Type B pancreatic cell (in vitro differentiated cells): Measurements from ENCODE around the gene PRR15. TPM values are rescaled to one million over a fixed set of nuclear protein-coding genes. Genes with fewer than 3 reads are reported as not detected.

Experiments
- DNase-seq: peaks from one replicate; pipeline ENCODE4 v3.0.0; 2021; ENCODE audit warnings: mixed read lengths; ENCODE audit not compliant: unreplicated experiment; ENCODE audit errors: extremely low spot score
- H3K27ac Mint-ChIP-seq: 2 replicates; pipeline ENCODE4 v1.8.0; 2021; ENCODE audit warnings: mild to moderate bottlenecking, mixed read lengths
- H3K27me3 Mint-ChIP-seq: 2 replicates; pipeline ENCODE4 v1.8.0; 2021; ENCODE audit warnings: mixed read lengths
- H3K36me3 Mint-ChIP-seq: 2 replicates; pipeline ENCODE4 v1.8.0; 2021; ENCODE audit warnings: mixed read lengths
- H3K4me1 Mint-ChIP-seq: one replicate; pipeline ENCODE4 v1.8.0; 2021; ENCODE audit warnings: mixed read lengths; ENCODE audit not compliant: unreplicated experiment
- H3K4me3 Mint-ChIP-seq: 2 replicates; pipeline ENCODE4 v1.8.0; 2021; ENCODE audit warnings: mild to moderate bottlenecking, mixed read lengths
- H3K9me3 Mint-ChIP-seq: 2 replicates; pipeline ENCODE4 v1.8.0; 2021; ENCODE audit warnings: mixed read lengths
- total RNA-seq: library from RNA; stranded (reverse); gene quantifications from 2 replicates; pipeline ENCODE4 v1.2.1, GENCODE V29; 2021; ENCODE audit warnings: low replicate concordance
- TF ChIP-seq, protein P1 (sequence below): fragments of 200-600 bp; sonication (generic); conservative IDR thresholded peaks from 2 replicates; pipeline ENCODE4 v1.5.0; 2021; ENCODE audit warnings: antibody characterized with exemption, mild to moderate bottlenecking

The PRR15 gene
- total RNA-seq, 1 donor from 2014 or later, result 10.8 TPM

DNA sequence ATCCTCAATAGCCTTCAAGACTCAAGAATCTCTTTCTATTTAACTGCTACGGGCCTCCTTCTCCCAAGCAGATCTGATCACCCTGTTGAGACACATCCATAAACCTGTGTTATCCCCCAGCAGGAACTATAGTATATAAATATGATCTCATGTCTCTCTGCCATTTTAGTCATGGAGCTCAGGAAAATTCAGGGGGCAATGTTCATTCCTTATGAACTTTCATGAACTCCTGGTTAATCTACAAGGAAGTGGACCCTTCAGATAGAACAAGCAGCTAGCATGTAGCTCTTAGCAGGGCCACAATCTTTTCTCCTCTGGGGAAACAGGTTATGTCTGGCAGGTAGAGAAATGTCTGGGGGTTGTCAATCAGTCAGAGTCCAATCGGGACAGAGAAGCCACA lies 8.9 kb downstream of the PRR15 start:
- Mint-ChIP-seq H3K27ac (no peak overlapping the region), H3K4me3 (no peak overlapping the region), H3K36me3 (no peaks in the 10 kb centered on the region), H3K9me3 (no peaks in the 10 kb centered on the region), H3K4me1 (peaks cover 3% of the 10 kb centered on the region), H3K27me3 (peaks cover 11% of the 10 kb centered on the region)
- TF ChIP-seq, protein P1, sequence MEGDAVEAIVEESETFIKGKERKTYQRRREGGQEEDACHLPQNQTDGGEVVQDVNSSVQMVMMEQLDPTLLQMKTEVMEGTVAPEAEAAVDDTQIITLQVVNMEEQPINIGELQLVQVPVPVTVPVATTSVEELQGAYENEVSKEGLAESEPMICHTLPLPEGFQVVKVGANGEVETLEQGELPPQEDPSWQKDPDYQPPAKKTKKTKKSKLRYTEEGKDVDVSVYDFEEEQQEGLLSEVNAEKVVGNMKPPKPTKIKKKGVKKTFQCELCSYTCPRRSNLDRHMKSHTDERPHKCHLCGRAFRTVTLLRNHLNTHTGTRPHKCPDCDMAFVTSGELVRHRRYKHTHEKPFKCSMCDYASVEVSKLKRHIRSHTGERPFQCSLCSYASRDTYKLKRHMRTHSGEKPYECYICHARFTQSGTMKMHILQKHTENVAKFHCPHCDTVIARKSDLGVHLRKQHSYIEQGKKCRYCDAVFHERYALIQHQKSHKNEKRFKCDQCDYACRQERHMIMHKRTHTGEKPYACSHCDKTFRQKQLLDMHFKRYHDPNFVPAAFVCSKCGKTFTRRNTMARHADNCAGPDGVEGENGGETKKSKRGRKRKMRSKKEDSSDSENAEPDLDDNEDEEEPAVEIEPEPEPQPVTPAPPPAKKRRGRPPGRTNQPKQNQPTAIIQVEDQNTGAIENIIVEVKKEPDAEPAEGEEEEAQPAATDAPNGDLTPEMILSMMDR, result no peak
- no peak for DNase-seq

DNA sequence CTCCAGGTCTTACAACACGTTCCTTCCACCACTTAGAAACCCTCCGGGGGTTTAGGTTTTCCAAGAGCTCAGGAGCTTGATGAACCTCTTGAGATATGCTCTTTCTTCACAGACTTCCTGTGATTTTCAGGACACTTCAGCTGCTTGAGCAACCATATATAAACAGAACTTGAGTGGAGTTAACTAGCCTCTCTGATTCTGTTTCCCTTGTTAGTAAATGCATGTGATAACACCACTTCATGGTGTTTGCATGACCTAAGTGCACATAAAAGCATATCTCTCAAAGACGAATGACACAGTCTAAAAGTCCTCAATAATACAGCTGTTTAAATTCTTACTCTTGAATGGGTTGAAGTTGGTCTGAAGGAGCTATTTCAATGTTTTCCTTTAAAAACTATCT lies 9.9 kb downstream of the PRR15 start:
- Mint-ChIP-seq H3K4me1 (peaks cover 3% of the 10 kb centered on the region), H3K27me3 (peaks cover 9% of the 10 kb centered on the region), H3K27ac (no peak overlapping the region), H3K36me3 (no peaks in the 10 kb centered on the region), H3K4me3 (no peak overlapping the region), H3K9me3 (peaks cover 5% of the 10 kb centered on the region)
- DNase-seq, result no peak
- TF ChIP-seq, protein P1, result no peak

DNA sequence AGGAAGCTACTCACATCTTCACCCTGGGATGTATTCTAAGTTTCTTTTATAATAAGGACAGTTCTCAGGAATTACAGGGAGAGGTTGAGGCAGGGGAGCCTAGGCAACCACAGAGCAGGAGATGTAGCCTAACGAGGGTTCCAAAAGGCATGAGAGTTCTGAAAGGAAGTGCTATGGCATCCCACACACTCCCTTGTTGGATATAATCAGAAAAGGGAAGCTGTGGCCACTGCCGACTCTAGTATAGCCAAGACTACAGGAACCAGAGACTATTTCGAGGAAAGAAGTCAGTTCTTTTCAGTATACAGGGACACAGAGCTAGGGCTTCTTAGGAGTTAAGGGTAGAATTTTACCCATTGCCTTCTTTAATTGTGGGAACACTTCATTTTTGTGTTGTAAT lies 11.0 kb downstream of the PRR15 start:
- peaks cover 6% of the 10 kb centered on the region for H3K27me3 Mint-ChIP-seq
- DNase-seq, result no peak
- H3K4me1 Mint-ChIP-seq, result no peaks in the 10 kb centered on the region
- no peaks in the 10 kb centered on the region for H3K36me3 Mint-ChIP-seq
- peaks cover 9% of the 10 kb centered on the region for H3K9me3 Mint-ChIP-seq
- TF ChIP-seq, protein P1, result no peak
- H3K4me3 Mint-ChIP-seq, result no peak overlapping the region
- H3K27ac Mint-ChIP-seq, result no peak overlapping the region

DNA sequence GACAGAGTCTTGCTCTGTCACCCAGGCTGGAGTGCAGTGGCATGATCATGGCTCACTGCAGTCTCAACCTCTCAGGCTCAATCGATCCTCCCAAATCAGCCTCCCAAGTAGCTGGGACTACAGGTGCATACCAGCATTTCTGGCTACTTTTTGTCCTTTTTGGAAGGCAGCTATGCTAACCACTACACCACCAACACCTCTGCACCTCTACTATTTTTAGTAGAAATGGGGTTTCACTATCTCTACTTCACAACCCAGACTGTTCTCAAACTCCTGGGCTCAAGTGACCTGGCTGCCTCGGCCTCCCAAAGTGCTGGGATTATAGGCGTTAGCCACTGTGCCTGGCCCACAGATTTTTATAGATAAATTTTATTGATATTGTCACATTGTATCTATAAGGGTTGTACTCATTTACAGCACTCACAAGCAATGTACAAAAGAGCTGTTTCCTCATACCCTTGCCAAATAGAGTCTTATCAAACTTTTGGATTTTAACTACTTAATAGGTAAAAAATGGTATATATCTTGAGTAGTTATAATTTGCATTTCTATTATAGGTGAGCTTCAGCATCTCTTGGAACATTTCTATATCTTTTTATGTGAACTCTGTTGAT lies 23.7 kb downstream of the PRR15 start:
- H3K9me3 Mint-ChIP-seq, result no peaks in the 10 kb centered on the region
- no peaks in the 10 kb centered on the region for H3K27me3 Mint-ChIP-seq
- H3K27ac Mint-ChIP-seq, result no peak overlapping the region
- H3K4me1 Mint-ChIP-seq, result no peaks in the 10 kb centered on the region
- DNase-seq, result no peak
- no peak overlapping the region for H3K4me3 Mint-ChIP-seq
- TF ChIP-seq, protein P1, result no peak
- H3K36me3 Mint-ChIP-seq, result no peaks in the 10 kb centered on the region

DNA sequence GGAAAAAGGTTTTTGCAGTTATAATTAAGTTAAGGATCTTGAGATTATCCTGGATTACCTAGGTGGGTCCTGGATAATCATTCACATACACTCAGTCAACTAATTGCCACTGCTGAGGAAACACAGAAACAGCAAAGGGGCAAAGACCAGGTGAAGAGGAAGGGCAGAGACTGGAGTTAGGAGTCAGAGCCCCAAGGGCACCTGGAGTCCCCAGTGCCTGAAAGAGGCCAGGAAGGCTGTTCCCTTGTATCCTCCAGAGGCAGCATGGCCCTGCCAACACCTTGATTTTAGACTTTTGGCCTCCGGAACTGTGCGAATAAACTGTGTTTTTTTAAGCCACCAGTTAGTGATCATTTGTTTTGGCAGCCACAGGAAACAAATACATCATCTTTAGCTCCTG lies 24.6 kb downstream of the PRR15 start:
- H3K9me3 Mint-ChIP-seq, result no peaks in the 10 kb centered on the region
- no peaks in the 10 kb centered on the region for H3K4me1 Mint-ChIP-seq
- no peak for DNase-seq

More for the DNA sequence above, 24.6 kb downstream of the PRR15 start:
- H3K36me3 Mint-ChIP-seq, result no peaks in the 10 kb centered on the region
- H3K27ac Mint-ChIP-seq, result no peak overlapping the region
- H3K27me3 Mint-ChIP-seq, result no peaks in the 10 kb centered on the region
- no peak overlapping the region for H3K4me3 Mint-ChIP-seq
- TF ChIP-seq, protein P1, result no peak
